HepG2 (cell line): Measurements from ENCODE around the gene DYDC2. TPM values are rescaled to one million over a fixed set of nuclear protein-coding genes. Genes with fewer than 3 reads are reported as not detected.

Experiments
- GZF1 ChIP-seq: sonication (generic); formaldehyde crosslinking; IDR thresholded peaks from 2 replicates; pipeline ENCODE4 v1.5.1; 2020; ENCODE audit warnings: mild to moderate bottlenecking, missing genetic modification reagents
- ISL2 ChIP-seq: sonication (generic); formaldehyde crosslinking; IDR thresholded peaks from 2 replicates; pipeline ENCODE4 v1.5.0; 2020; ENCODE audit warnings: missing genetic modification reagents
- JDP2 ChIP-seq: sonication (generic); formaldehyde crosslinking; IDR thresholded peaks from 2 replicates; pipeline ENCODE4 v1.8.1; 2022; ENCODE audit warnings: missing genetic modification reagents, borderline replicate concordance
- KAT2B ChIP-seq: fragments of 150-350 bp; IDR thresholded peaks from 2 replicates; pipeline ENCODE4 v1.6.1; 2014; ENCODE audit warnings: low read depth, low read length, borderline replicate concordance
- MED1 ChIP-seq: sonication (generic); formaldehyde crosslinking; IDR thresholded peaks from 2 replicates; pipeline ENCODE4 v1.4.0; 2020; ENCODE audit warnings: missing genetic modification reagents
- MLLT10 ChIP-seq: sonication (generic); formaldehyde crosslinking; IDR thresholded peaks from 2 replicates; pipeline ENCODE4 v1.4.0; 2020; ENCODE audit warnings: missing genetic modification reagents
- NCOA5 ChIP-seq: sonication (generic); formaldehyde crosslinking; IDR thresholded peaks from 2 replicates; pipeline ENCODE4 v1.4.0; 2020; ENCODE audit warnings: missing genetic modification reagents
- NFIB ChIP-seq: sonication (generic); formaldehyde crosslinking; IDR thresholded peaks from 2 replicates; pipeline ENCODE4 v1.9.0; 2021; ENCODE audit warnings: missing genetic modification reagents, mild to moderate bottlenecking, borderline replicate concordance
- ONECUT2 ChIP-seq: sonication (generic); formaldehyde crosslinking; IDR thresholded peaks from 2 replicates; pipeline ENCODE4 v1.4.0; 2020; ENCODE audit warnings: missing genetic modification reagents
- REPIN1 ChIP-seq: sonication (generic); formaldehyde crosslinking; IDR thresholded peaks from 2 replicates; pipeline ENCODE4 v1.8.0; 2022; ENCODE audit warnings: missing genetic modification reagents, low read depth, mild to moderate bottlenecking, borderline replicate concordance
- TCF7 ChIP-seq: sonication (generic); IDR thresholded peaks from 2 replicates; pipeline ENCODE4 v1.6.1; 2016; ENCODE audit warnings: antibody characterized with exemption, low read depth
- TGIF2 ChIP-seq: IDR thresholded peaks from 2 replicates; pipeline ENCODE4 v1.6.1; 2016; ENCODE audit warnings: control low read depth, missing compliant biosample characterization
- THAP9 ChIP-seq: sonication (generic); formaldehyde crosslinking; IDR thresholded peaks from 2 replicates; pipeline ENCODE4; 2020; ENCODE audit warnings: missing genetic modification reagents, mild to moderate bottlenecking, borderline replicate concordance
- ZNF24 ChIP-seq: fragments of 450-650 bp; IDR thresholded peaks from 2 replicates; pipeline ENCODE4 v1.6.1; 2017; ENCODE audit warnings: antibody characterized with exemption, mild to moderate bottlenecking
- ZNF383 ChIP-seq: sonication (generic); formaldehyde crosslinking; IDR thresholded peaks from 2 replicates; pipeline ENCODE4 v1.4.0; 2020; ENCODE audit warnings: missing genetic modification reagents, mild to moderate bottlenecking, borderline replicate concordance
- ZSCAN29 ChIP-seq: sonication (generic); formaldehyde crosslinking; conservative IDR thresholded peaks from 2 replicates; pipeline ENCODE4 v1.4.0; 2020; ENCODE audit warnings: mild to moderate bottlenecking, missing genetic modification reagents
- polyA plus RNA-seq, 8 experiments: library from polyadenylated mRNA; depleted of rRNA in 3 of 8; stranded (reverse) in 7 of 8; unstranded in 1 of 8; fragments of >200 nt; fragmentation: Illumina TruSeq in 4 of 8; extraction: Trizol in 4 of 8; gene quantifications; 2 replicates each; pipeline versions ENCODE4 v1.2.1 to v1.2.3, GENCODE V29; 2011 to 2016; ENCODE audit warnings: low read depth in 4 of 8, missing spikeins in 1 of 8, mixed read lengths in 1 of 8; ENCODE audit not compliant: insufficient read depth in 1 of 8
- total RNA-seq, 5 experiments: library from RNA; depleted of rRNA; stranded (reverse); fragments of >200 nt; fragmentation: Illumina TruSeq; extraction: Trizol; gene quantifications; 2 replicates each; pipeline ENCODE4 v1.2.3, GENCODE V29; 2016; ENCODE audit warnings: low read depth in 1 of 5
- TF ChIP-seq, protein P1 (sequence below): sonication (generic); formaldehyde crosslinking; IDR thresholded peaks from 2 replicates; pipeline ENCODE4 v1.5.0; 2020; ENCODE audit warnings: missing genetic modification reagents
- TF ChIP-seq, protein P2 (sequence below): IDR thresholded peaks from 2 replicates; pipeline ENCODE4 v1.6.1; 2012; ENCODE audit warnings: low read depth, low read length, improper control_type of control experiment
- TF ChIP-seq, protein P3 (sequence below): sonication (generic); formaldehyde crosslinking; IDR thresholded peaks from 2 replicates; pipeline ENCODE4 v1.4.0; 2020; ENCODE audit warnings: missing genetic modification reagents

The DYDC2 gene
- total and polyA plus RNA-seq, 2 of the 13 experiments (the other 11 are each of a cell fraction or from before 2014, with no cell fraction given): 0.98 to 2.3 TPM

DNA sequence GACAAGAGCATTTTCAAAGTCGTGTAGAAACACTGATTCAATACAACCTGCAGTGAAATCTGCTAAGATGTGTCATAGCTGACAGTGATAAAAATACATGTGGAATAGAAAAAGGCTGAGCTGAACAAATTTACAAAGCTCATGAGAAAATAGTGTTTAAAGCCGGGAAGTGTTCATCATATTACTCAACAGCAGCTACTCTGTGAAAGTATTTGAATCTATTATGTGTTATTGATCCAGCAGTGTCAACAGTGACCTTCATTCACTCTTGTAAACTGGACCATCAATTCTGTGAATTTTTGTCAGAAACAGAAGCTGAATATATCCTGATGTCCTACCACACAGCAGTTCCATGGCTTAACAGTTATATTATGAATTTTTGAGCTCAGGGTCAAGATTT, 11.7 kb upstream of the DYDC2 start (continued):
- TF ChIP-seq JDP2 (CRISPR knock-in tag) (no peak), THAP9 (no peak), NFIB (CRISPR knock-in tag) (no peak), MED1 (CRISPR knock-in tag) (0 out of 2 replicates have a peak, but pooled peaks have one; percentile 31), TCF7 (no peak), MLLT10 (no peak), KAT2B (peak; percentile 76), ZNF24 (peak; percentile 72; the same call in 1 of the 2 replicates), REPIN1 (CRISPR knock-in tag) (no peak), ZNF383 (CRISPR knock-in tag) (no peak), ISL2 (no peak), TGIF2 (CRISPR knock-in tag) (no peak), NCOA5 (CRISPR knock-in tag) (no peak), GZF1 (CRISPR knock-in tag) (no peak), ONECUT2 (CRISPR knock-in tag) (peak; percentile 74; the same call in 1 of the 2 replicates), ZSCAN29 (no peak)
- TF ChIP-seq, protein P1, sequence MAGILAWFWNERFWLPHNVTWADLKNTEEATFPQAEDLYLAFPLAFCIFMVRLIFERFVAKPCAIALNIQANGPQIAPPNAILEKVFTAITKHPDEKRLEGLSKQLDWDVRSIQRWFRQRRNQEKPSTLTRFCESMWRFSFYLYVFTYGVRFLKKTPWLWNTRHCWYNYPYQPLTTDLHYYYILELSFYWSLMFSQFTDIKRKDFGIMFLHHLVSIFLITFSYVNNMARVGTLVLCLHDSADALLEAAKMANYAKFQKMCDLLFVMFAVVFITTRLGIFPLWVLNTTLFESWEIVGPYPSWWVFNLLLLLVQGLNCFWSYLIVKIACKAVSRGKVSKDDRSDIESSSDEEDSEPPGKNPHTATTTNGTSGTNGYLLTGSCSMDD (CRISPR knock-in tag): no peak
- TF ChIP-seq, protein P2, sequence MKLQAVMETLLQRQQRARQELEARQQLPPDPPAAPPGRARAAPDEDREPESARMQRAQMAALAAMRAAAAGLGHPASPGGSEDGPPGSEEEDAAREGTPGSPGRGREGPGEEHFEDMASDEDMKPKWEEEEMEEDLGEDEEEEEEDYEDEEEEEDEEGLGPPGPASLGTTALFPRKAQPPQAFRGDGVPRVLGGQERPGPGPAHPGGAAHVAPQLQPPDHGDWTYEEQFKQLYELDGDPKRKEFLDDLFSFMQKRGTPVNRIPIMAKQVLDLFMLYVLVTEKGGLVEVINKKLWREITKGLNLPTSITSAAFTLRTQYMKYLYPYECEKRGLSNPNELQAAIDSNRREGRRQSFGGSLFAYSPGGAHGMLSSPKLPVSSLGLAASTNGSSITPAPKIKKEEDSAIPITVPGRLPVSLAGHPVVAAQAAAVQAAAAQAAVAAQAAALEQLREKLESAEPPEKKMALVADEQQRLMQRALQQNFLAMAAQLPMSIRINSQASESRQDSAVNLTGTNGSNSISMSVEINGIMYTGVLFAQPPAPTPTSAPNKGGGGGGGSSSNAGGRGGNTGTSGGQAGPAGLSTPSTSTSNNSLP: peak; percentile 30; the same call in 1 of the 2 replicates
- TF ChIP-seq, protein P3, sequence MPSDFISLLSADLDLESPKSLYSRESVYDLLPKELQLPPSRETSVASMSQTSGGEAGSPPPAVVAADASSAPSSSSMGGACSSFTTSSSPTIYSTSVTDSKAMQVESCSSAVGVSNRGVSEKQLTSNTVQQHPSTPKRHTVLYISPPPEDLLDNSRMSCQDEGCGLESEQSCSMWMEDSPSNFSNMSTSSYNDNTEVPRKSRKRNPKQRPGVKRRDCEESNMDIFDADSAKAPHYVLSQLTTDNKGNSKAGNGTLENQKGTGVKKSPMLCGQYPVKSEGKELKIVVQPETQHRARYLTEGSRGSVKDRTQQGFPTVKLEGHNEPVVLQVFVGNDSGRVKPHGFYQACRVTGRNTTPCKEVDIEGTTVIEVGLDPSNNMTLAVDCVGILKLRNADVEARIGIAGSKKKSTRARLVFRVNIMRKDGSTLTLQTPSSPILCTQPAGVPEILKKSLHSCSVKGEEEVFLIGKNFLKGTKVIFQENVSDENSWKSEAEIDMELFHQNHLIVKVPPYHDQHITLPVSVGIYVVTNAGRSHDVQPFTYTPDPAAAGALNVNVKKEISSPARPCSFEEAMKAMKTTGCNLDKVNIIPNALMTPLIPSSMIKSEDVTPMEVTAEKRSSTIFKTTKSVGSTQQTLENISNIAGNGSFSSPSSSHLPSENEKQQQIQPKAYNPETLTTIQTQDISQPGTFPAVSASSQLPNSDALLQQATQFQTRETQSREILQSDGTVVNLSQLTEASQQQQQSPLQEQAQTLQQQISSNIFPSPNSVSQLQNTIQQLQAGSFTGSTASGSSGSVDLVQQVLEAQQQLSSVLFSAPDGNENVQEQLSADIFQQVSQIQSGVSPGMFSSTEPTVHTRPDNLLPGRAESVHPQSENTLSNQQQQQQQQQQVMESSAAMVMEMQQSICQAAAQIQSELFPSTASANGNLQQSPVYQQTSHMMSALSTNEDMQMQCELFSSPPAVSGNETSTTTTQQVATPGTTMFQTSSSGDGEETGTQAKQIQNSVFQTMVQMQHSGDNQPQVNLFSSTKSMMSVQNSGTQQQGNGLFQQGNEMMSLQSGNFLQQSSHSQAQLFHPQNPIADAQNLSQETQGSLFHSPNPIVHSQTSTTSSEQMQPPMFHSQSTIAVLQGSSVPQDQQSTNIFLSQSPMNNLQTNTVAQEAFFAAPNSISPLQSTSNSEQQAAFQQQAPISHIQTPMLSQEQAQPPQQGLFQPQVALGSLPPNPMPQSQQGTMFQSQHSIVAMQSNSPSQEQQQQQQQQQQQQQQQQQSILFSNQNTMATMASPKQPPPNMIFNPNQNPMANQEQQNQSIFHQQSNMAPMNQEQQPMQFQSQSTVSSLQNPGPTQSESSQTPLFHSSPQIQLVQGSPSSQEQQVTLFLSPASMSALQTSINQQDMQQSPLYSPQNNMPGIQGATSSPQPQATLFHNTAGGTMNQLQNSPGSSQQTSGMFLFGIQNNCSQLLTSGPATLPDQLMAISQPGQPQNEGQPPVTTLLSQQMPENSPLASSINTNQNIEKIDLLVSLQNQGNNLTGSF (CRISPR knock-in tag): no peak
